Ovary (tissue), 9 donors: ENCODE results near the gene CCR1. TPM values are rescaled to one million over a fixed set of nuclear protein-coding genes. Genes with fewer than 3 reads are reported as not detected.

Experiments
- DNase-seq, 5 donors: peaks; one replicate each; pipeline ENCODE4 v3.0.0-alpha.2; 2019 to 2020
- H3K27ac ChIP-seq, 2 donors: fragments of 200-600 bp; one replicate each; pipeline versions ENCODE4 v1.5.1 to v1.8.0; 2019 to 2022
- H3K27me3 ChIP-seq: fragments of 200-600 bp; one replicate; pipeline ENCODE4 v1.8.0; 2022
- H3K36me3 ChIP-seq: fragments of 200-600 bp; sonication (generic); one replicate; pipeline ENCODE4 v1.5.1; 2019
- H3K4me1 ChIP-seq: one replicate; pipeline ENCODE4 v1.8.1; 2013; ENCODE audit warnings: mild to moderate bottlenecking, moderate library complexity; ENCODE audit not compliant: insufficient read depth
- H3K4me3 ChIP-seq: fragments of 200-600 bp; sonication (generic); one replicate; pipeline ENCODE4 v1.5.1; 2017
- H3K9me3 ChIP-seq, 2 donors: fragments of 200-600 bp in 1 of 2; sonication (generic) in 1 of 2; one replicate each; pipeline versions ENCODE4 v1.5.1 to v1.8.1; 2013 to 2019; ENCODE audit warnings: mild to moderate bottlenecking in 1 of 2, moderate library complexity in 1 of 2
- CTCF ChIP-seq, 3 donors: fragments of 450-650 bp in 2 of 3; fragments of 200-600 bp in 1 of 3; IDR thresholded peaks; one replicate each; pipeline versions ENCODE4 v1.5.1 to v1.8.0; 2016 to 2022; ENCODE audit warnings: antibody characterized with exemption in 3 of 3, mild to moderate bottlenecking in 1 of 3
- EP300 ChIP-seq: sonication (generic); formaldehyde crosslinking; IDR thresholded peaks from one replicate; pipeline ENCODE4 v1.6.1; 2017; ENCODE audit warnings: antibody characterized with exemption
- POLR2A ChIP-seq: fragments of 450-650 bp; IDR thresholded peaks from one replicate; pipeline ENCODE4 v1.6.1; 2017; ENCODE audit warnings: antibody characterized with exemption, mild to moderate bottlenecking, moderate library complexity
- WGBS, 3 donors: extraction: QIAGEN DNeasy Blood & Tissue Kit in 1 of 3; methylation state at CpG; one replicate each; pipeline versions ENCODE4 v1.1.5 to v1.1.7; 2013 to 2017; 5-methylcytosine and 5-hydroxymethylcytosine counted together
- intact Hi-C, 4 donors: fragments of 100-400 bp; cut with DNase I; formaldehyde crosslinking; loops; one replicate each; pipeline versions ENCODE4 v1.11.0 to v1.15.1; 2022 to 2023
- polyA plus RNA-seq, 2 donors: library from polyadenylated mRNA; stranded (reverse); fragments of 200-250 nt in 1 of 2; fragments of 350-450 nt in 1 of 2; fragmentation: Illumina TruSeq in 1 of 2; extraction: RNeasy Lipid Tissue Mini Kit (QIAGEN cat#74804) in 1 of 2; gene quantifications; one replicate each; pipeline ENCODE4 v1.2.3, GENCODE V29; 2013 to 2014
- total RNA-seq, 7 donors: library from RNA; depleted of rRNA in 2 of 7; stranded (reverse); fragments of >200 nt in 2 of 7; fragmentation: NEBNext Ultra II Directional in 3 of 7; extraction: Animal tissue kit (Norgen Biotek cat#: 25700) in 3 of 7; gene quantifications; one replicate each; pipeline versions ENCODE4 v1.1.0 to v1.2.4, GENCODE V29; 2016 to 2023
- donor health status: DM: no; HTN: no; CAD: no; lungs with moderate emphysema.
- donor health status: DM: no; HTN: no; CAD: no.
- donor health status: Bipolar disorder and iron deficiency.
- donor health status: DM: yes; HTN: yes; CAD: no.
- donor health status: DM: no; HTN: no; CAD: no.
- donor health status: DM: yes; HTN: yes; CAD: no.

Gene CCR1
- total and polyA plus RNA-seq, 9 donors: 2.1 to 14.6 (median 3.5) TPM

- H3K4me3 ChIP-seq: no peak overlapping the region
- no peak for DNase-seq
- TF ChIP-seq CTCF (IDR thresholded peaks at IDR 0.05) (no peak), POLR2A (no peak), EP300 (no peak)
- H3K27me3 ChIP-seq: no peaks in the 10 kb centered on the region
- no peak overlapping the region for H3K27ac ChIP-seq
- no peaks in the 10 kb centered on the region for H3K36me3 ChIP-seq
- no peaks in the 10 kb centered on the region for H3K4me1 ChIP-seq
- intact Hi-C loops: no loop called here
- no peaks in the 10 kb centered on the region for H3K9me3 ChIP-seq
- WGBS, 3 donors: 50 to 78% (median 62%) methylated on average over 4 of the region's 4 CpGs
Measured at GRCh38 chr3:46215810-46216414, 7.8 kb upstream of the CCR1 start.

- intact Hi-C loops: no loop called here
- no peak overlapping the region for H3K27ac ChIP-seq
- H3K4me1 ChIP-seq: no peaks in the 10 kb centered on the region
- no peak overlapping the region for H3K4me3 ChIP-seq
- no peaks in the 10 kb centered on the region for H3K9me3 ChIP-seq
- DNase-seq: no peak
- H3K36me3 ChIP-seq: no peaks in the 10 kb centered on the region
- no peaks in the 10 kb centered on the region for H3K27me3 ChIP-seq
- TF ChIP-seq CTCF (IDR thresholded peaks at IDR 0.05) (no peak), POLR2A (no peak)
- 84 to 87% (median 85%) methylated on average over 1 of the region's 1 CpG for WGBS, 3 donors
Measured at GRCh38 chr3:46214751-46215352, 6.7 kb upstream of the CCR1 start.

- 47 to 57% (median 48%) methylated on average over 4 of the region's 4 CpGs for WGBS, 3 donors
- intact Hi-C loops: no loop called here
- H3K27me3 ChIP-seq: no peaks in the 10 kb centered on the region
- DNase-seq: no peak
- no peaks in the 10 kb centered on the region for H3K4me1 ChIP-seq
- no peak overlapping the region for H3K4me3 ChIP-seq
- H3K27ac ChIP-seq: no peak overlapping the region
- H3K9me3 ChIP-seq: no peaks in the 10 kb centered on the region
- TF ChIP-seq CTCF (IDR thresholded peaks at IDR 0.05): no peak
- TF ChIP-seq POLR2A: no peak
- TF ChIP-seq EP300: no peak
- no peaks in the 10 kb centered on the region for H3K36me3 ChIP-seq
Measured at GRCh38 chr3:46213201-46213600, 5.1 kb upstream of the CCR1 start.

- H3K27me3 ChIP-seq: no peaks in the 10 kb centered on the region
- intact Hi-C loops: no loop called here
- no peaks in the 10 kb centered on the region for H3K4me1 ChIP-seq
- H3K27ac ChIP-seq: no peak overlapping the region
- no peaks in the 10 kb centered on the region for H3K9me3 ChIP-seq
- TF ChIP-seq CTCF (IDR thresholded peaks at IDR 0.05): no peak
- no peak for TF ChIP-seq POLR2A
- no peak for TF ChIP-seq EP300
- WGBS, 3 donors: 76 to 83% (median 83%) methylated on average over 6 of the region's 6 CpGs
- no peak overlapping the region for H3K4me3 ChIP-seq
- H3K36me3 ChIP-seq: no peaks in the 10 kb centered on the region
- DNase-seq: no peak
Measured at GRCh38 chr3:46212101-46212500, 4.0 kb upstream of the CCR1 start.
